ENCODE measurements around the gene GALK1.

GALK1 gene

DNA sequence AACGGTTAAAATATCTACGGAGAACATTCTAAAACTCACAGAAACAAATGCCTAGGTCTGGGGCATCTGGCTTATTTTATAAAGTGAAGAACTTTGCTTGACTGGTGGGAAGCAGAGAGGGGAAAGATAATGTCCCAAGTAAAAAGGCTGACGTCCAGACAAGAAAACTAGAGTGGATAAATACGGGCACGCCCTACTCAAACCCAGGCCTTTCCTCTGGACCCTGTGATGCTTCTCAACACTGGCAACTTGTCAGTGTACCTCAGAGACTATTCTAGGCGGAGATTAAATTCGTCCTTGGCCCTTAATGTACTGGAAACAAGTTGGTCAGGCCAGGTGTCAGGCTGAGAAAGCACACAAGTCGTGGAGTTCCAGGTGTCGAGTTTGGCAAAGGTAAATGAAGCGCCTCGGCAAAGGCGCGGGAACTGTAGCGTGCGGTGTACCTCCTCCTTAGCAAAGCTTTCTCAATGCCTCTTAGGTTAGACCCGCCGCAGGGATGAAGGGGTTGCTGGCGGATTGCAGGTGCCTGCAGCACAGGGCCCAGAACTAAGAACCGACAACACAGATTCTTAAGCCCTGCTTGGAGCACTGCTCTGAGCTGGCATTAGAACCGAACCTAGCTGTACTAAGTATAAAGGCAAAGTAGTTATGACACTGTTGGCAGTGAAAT lies 18.9 kb upstream of the GALK1 start:
- Histone ChIP-seq H3K9ac (ENCODE audit: low read length) (peak overlapping the region; percentile 98), H3K27ac (ENCODE audit: low read length) (peak overlapping the region; percentile 93), H3K36me3 (replicated peaks; ENCODE audit: insufficient read depth, low read length) (no peaks in the 10 kb centered on the region), H3K4me2 (ENCODE audit: low read depth, low read length) (peak overlapping the region; percentile 90), H3K4me3 (ENCODE audit: low read length) (peak overlapping the region; percentile 78), H3K79me2 (ENCODE audit: low read length) (peaks cover 43% of the 10 kb centered on the region), H4K20me1 (ENCODE audit: insufficient read depth, low read length) (peaks cover 5% of the 10 kb centered on the region), H3K9me2 (replicated peaks; ENCODE audit: insufficient read depth, low read length) (no peaks in the 10 kb centered on the region), H3K9me3 (replicated peaks; ENCODE audit: insufficient read depth, low read length) (no peaks in the 10 kb centered on the region), H3F3A (ENCODE audit: insufficient read depth, low read length) (peaks cover 29% of the 10 kb centered on the region), H3K4me1 (ENCODE audit: low read length) (peaks cover 30% of the 10 kb centered on the region), H3K27me3 (replicated peaks; ENCODE audit: insufficient read depth, low read length) (no peaks in the 10 kb centered on the region), H2AFZ (ENCODE audit: low read length) (peak overlapping the region; percentile 77)
- DNase-seq: no peak
- TF ChIP-seq EZH2 (optimal IDR thresholded peaks at IDR 0.05; ENCODE audit: low read depth, low read length) (no peak), EZH2phosphoT487 (IDR thresholded peaks at IDR 0.05; ENCODE audit: low read length) (no peak)
- TF ChIP-seq, protein P1, sequence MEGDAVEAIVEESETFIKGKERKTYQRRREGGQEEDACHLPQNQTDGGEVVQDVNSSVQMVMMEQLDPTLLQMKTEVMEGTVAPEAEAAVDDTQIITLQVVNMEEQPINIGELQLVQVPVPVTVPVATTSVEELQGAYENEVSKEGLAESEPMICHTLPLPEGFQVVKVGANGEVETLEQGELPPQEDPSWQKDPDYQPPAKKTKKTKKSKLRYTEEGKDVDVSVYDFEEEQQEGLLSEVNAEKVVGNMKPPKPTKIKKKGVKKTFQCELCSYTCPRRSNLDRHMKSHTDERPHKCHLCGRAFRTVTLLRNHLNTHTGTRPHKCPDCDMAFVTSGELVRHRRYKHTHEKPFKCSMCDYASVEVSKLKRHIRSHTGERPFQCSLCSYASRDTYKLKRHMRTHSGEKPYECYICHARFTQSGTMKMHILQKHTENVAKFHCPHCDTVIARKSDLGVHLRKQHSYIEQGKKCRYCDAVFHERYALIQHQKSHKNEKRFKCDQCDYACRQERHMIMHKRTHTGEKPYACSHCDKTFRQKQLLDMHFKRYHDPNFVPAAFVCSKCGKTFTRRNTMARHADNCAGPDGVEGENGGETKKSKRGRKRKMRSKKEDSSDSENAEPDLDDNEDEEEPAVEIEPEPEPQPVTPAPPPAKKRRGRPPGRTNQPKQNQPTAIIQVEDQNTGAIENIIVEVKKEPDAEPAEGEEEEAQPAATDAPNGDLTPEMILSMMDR (IDR thresholded peaks at IDR 0.05; ENCODE audit: low read length): no peak

DNA sequence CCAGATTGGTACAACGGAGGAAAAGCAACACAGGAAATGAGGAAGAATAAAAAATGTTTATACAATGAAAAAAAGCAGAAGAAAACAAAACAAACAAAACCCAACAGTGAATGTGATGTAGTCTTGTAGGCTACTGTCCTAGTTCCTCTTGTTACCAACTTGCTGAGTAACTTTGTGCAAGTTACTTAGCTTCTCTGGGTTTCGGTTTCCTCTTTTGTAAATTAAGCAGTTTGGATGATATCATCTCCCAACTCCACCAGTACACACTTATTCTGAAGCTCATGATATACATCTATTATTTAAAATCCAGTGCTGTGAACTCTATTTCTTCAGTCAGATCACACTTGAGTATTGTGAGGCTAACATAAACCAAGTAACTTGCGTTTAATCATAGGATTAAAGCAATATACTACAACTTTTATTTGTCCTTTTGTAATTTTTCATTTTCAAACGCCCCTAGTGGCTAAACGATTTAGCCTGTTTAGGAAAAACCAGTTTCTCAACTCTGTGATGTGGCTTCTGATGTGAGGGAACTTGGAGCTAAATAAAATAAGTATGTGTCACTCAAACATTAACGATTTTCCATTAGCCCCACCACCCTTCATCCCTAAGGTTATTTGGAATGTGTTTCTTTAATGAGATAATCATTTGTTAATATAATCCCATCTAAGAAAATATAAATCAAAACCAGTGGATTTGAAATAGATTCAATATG lies 18.2 kb upstream of the GALK1 start:
- H3K4me3 ChIP-seq (ENCODE audit: low read length): peak overlapping the region; percentile 32
- H2AFZ ChIP-seq (ENCODE audit: low read length): peak overlapping the region; percentile 18

DNA sequence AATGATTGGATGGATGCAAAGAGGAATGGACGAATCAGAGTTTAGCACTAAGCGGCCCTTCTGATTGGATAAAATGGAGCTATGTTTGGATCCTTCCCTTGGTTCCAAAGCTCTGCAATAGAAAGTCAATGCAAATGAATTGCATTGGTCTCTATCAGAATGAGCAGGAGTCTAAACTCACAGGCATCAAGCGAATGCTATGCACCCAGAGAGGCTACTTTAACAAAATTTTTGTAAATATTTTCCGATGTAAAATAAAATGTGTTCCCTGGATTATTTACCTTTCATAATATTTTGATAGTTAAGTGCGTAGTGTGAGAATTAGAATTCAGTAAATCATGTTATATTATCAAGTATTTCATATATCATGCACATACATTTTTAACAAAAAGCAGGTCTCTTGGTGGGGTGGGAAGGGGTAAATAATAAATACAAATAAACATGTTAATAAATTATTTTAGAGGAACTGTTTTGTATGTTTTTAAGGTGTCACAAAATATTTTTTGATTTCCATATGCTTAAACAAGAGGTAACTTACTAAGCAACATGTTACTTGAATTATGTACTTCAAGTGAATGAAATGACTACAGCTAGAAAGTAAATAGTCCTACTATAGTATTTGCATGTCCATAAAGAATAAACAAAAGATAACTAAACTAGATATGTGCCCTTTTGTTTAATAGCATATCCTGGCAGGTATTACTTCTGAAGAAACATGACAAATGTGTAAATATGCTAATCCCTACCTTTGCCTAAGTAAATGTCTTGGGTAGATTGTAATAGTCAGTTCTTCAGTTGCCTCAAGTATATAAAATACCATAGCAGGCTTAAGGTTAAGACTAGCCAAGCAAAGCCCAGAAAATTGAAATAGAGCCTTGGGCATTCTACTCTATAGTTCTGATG lies 15.2 kb upstream of the GALK1 start:
- H3K9ac ChIP-seq (ENCODE audit: low read length): peak overlapping the region; percentile 10; the same call in 1 of the 2 replicates
- TF ChIP-seq EZH2phosphoT487 (IDR thresholded peaks at IDR 0.05; ENCODE audit: low read length) (no peak), EZH2 (optimal IDR thresholded peaks at IDR 0.05; ENCODE audit: low read depth, low read length) (no peak)
- TF ChIP-seq, protein P1 (IDR thresholded peaks at IDR 0.05; ENCODE audit: low read length): no peak
- DNase-seq: no peak
- H3K9me2 ChIP-seq (replicated peaks; ENCODE audit: insufficient read depth, low read length): no peaks in the 10 kb centered on the region
- H3K9me3 ChIP-seq (replicated peaks; ENCODE audit: insufficient read depth, low read length): no peaks in the 10 kb centered on the region
- peaks cover 26% of the 10 kb centered on the region for H4K20me1 ChIP-seq (ENCODE audit: insufficient read depth, low read length)
- peak overlapping the region; percentile 38; the same call in 1 of the 2 replicates for H3K27ac ChIP-seq (ENCODE audit: low read length)
- H3F3A ChIP-seq (ENCODE audit: insufficient read depth, low read length): peaks cover 61% of the 10 kb centered on the region
- peaks cover 24% of the 10 kb centered on the region for H3K79me2 ChIP-seq (ENCODE audit: low read length)
- H3K36me3 ChIP-seq (replicated peaks; ENCODE audit: insufficient read depth, low read length): peaks cover 10% of the 10 kb centered on the region; the same call in 1 of the 2 replicates
- H2AFZ ChIP-seq (ENCODE audit: low read length): no peak overlapping the region
- H3K4me2 ChIP-seq (ENCODE audit: low read depth, low read length): peak overlapping the region; percentile 46
- no peak overlapping the region; the same call in 1 of the 2 replicates for H3K4me3 ChIP-seq (ENCODE audit: low read length)
- H3K27me3 ChIP-seq (replicated peaks; ENCODE audit: insufficient read depth, low read length): no peaks in the 10 kb centered on the region
- peaks cover 19% of the 10 kb centered on the region for H3K4me1 ChIP-seq (ENCODE audit: low read length)

More for the DNA sequence above, 18.2 kb upstream of the GALK1 start:
- peaks cover 45% of the 10 kb centered on the region for H3K79me2 ChIP-seq (ENCODE audit: low read length)
- DNase-seq: peak; percentile 89
- H3F3A ChIP-seq (ENCODE audit: insufficient read depth, low read length): peaks cover 36% of the 10 kb centered on the region
- peaks cover 12% of the 10 kb centered on the region for H4K20me1 ChIP-seq (ENCODE audit: insufficient read depth, low read length)
- peak overlapping the region; percentile 98 for H3K9ac ChIP-seq (ENCODE audit: low read length)
- no peaks in the 10 kb centered on the region for H3K9me3 ChIP-seq (replicated peaks; ENCODE audit: insufficient read depth, low read length)
- TF ChIP-seq, protein P1 (IDR thresholded peaks at IDR 0.05; ENCODE audit: low read length): peak; percentile 83
- no peak for TF ChIP-seq EZH2 (optimal IDR thresholded peaks at IDR 0.05; ENCODE audit: low read depth, low read length)
- H3K4me1 ChIP-seq (ENCODE audit: low read length): peaks cover 30% of the 10 kb centered on the region
- H3K9me2 ChIP-seq (replicated peaks; ENCODE audit: insufficient read depth, low read length): no peaks in the 10 kb centered on the region
- H3K4me2 ChIP-seq (ENCODE audit: low read depth, low read length): peak overlapping the region; percentile 90
- peaks cover 3% of the 10 kb centered on the region; the same call in 1 of the 2 replicates for H3K36me3 ChIP-seq (replicated peaks; ENCODE audit: insufficient read depth, low read length)
- H3K27ac ChIP-seq (ENCODE audit: low read length): peak overlapping the region; percentile 93
- H3K27me3 ChIP-seq (replicated peaks; ENCODE audit: insufficient read depth, low read length): no peaks in the 10 kb centered on the region
